HS-27A (cell line): Measurements from ENCODE around the gene LIPK.

Experiments used
- DNase-seq: peaks from one replicate; pipeline ENCODE4 v3.0.0-alpha.2; 2012; ENCODE audit warnings: low read depth, missing footprints

Gene LIPK

GRCh38 chr10:88786032-88786770 is 80.2 kb downstream of the LIPK start:
- no peak for DNase-seq

- no peak for DNase-seq
Measured at GRCh38 chr10:88787463-88787862, 81.4 kb downstream of the LIPK start.

GRCh38 chr10:88788924-88789323 is 82.9 kb downstream of the LIPK start:
- DNase-seq, result no peak

GRCh38 chr10:88791924-88792323 is 85.9 kb downstream of the LIPK start:
- DNase-seq, result no peak

GRCh38 chr10:88792661-88793060 is 86.6 kb downstream of the LIPK start:
- DNase-seq, result no peak

GRCh38 chr10:88793712-88794299 is 87.8 kb downstream of the LIPK start:
- no peak for DNase-seq

- DNase-seq, result no peak
Measured at GRCh38 chr10:88794731-88795130, 88.7 kb downstream of the LIPK start.

- no peak for DNase-seq
Measured at GRCh38 chr10:88800152-88801125, 94.4 kb downstream of the LIPK start.
